Panc1 (cell line): ENCODE measurements around the gene ARFIP1. TPM values are rescaled to one million over a fixed set of nuclear protein-coding genes. Genes with fewer than 3 reads are reported as not detected.

ENCODE experiments used
- ATAC-seq: fragments of 200-7000 bp; cut with Tn5 transposase; 2 replicates; pipeline ENCODE4 v1.9.1; 2020; ENCODE audit warnings: mild to moderate bottlenecking, moderate library complexity
- BruUV-seq: library from RNA; stranded (reverse); fragments of 400-500 nt; replicated peaks from 2 replicates; lab custom pipeline; 2021; lab: Mats Ljungman, UMichigan
- CTCF ChIA-PET: fragments of 300-600 bp; sonication (Branson Sonifier 250); formaldehyde crosslinking; loops from one replicate; lab custom pipeline; 2022; ENCODE audit warnings: antibody characterized with exemption; lab: Charles Lee
- POLR2A ChIA-PET: fragments of 300-600 bp; sonication (Branson Sonifier 250); formaldehyde crosslinking; loops from one replicate; lab custom pipeline; 2022; ENCODE audit warnings: antibody characterized with exemption; lab: Charles Lee
- DNase-seq: peaks from one replicate; pipeline ENCODE4 v3.0.0-alpha.2; 2010; ENCODE audit warnings: low read depth, low spot score
- H3K27ac ChIP-seq: 2 replicates; pipeline ENCODE4 v1.5.1; 2011; ENCODE audit warnings: mild to moderate bottlenecking, low read length, inconsistent platforms
- H3K27me3 ChIP-seq: fragments of 200-500 bp; sonication (Bioruptor generic); 2 replicates; pipeline ENCODE4 v1.6.0; 2014; ENCODE audit warnings: low read length, inconsistent platforms; ENCODE audit not compliant: control insufficient read depth, insufficient read depth
- H3K36me3 ChIP-seq: fragments of 200-500 bp; sonication (Bioruptor generic); 2 replicates; pipeline ENCODE4 v1.5.1; 2014; ENCODE audit warnings: inconsistent platforms, mild to moderate bottlenecking, low read length, moderate library complexity; ENCODE audit not compliant: control insufficient read depth, insufficient read depth
- H3K4me1 ChIP-seq: 2 replicates; pipeline ENCODE4 v1.5.1; 2011; ENCODE audit warnings: inconsistent platforms, mild to moderate bottlenecking, low read length, moderate library complexity; ENCODE audit not compliant: control insufficient read depth, insufficient read depth
- H3K4me3 ChIP-seq, 2 experiments: 2 replicates each; pipeline ENCODE4 v1.5.1; 2011 to 2012; ENCODE audit warnings: low read depth in 2 of 2, low read length in 2 of 2, mild to moderate bottlenecking in 2 of 2, inconsistent platforms in 1 of 2, moderate library complexity in 1 of 2
- H3K9me3 ChIP-seq: fragments of 200-500 bp; sonication (Bioruptor generic); 2 replicates; pipeline ENCODE4 v1.5.1; 2014; ENCODE audit warnings: low read depth, mild to moderate bottlenecking, inconsistent platforms, low read length, moderate library complexity; ENCODE audit not compliant: control insufficient read depth, insufficient read depth
- CTCF ChIP-seq: fragments of 450-650 bp; IDR thresholded peaks from 2 replicates; pipeline ENCODE4 v1.5.1; 2017; ENCODE audit warnings: mild to moderate bottlenecking
- POLR2AphosphoS5 ChIP-seq: IDR thresholded peaks from 2 replicates; pipeline ENCODE4 v1.6.1; 2012; ENCODE audit warnings: mild to moderate bottlenecking, low read depth, low read length, moderate library complexity
- REST ChIP-seq, 2 experiments: IDR thresholded peaks; 2 replicates each; pipeline ENCODE4 v1.6.1; 2011 to 2012; ENCODE audit warnings: low read depth in 2 of 2, control low read depth in 1 of 2, low read length in 1 of 2, mild to moderate bottlenecking in 1 of 2, moderate library complexity in 1 of 2; ENCODE audit not compliant: insufficient read depth in 1 of 2
- SIN3A ChIP-seq: IDR thresholded peaks from 2 replicates; pipeline ENCODE4 v1.6.1; 2012; ENCODE audit warnings: low read depth, mild to moderate bottlenecking, low read length, moderate library complexity, borderline replicate concordance; ENCODE audit not compliant: insufficient read depth
- TCF7L2 ChIP-seq: IDR thresholded peaks from 2 replicates; pipeline ENCODE4 v1.6.1; 2011; ENCODE audit warnings: mild to moderate bottlenecking, low read depth, low read length, inconsistent platforms
- in situ Hi-C: cut with HindIII; loops from 2 replicates; pipeline ENCODE4 v1.10.0; 2016; ENCODE audit warnings: low sequenced_read_pairs, low pct_unique_long_range_greater_than_20kb
- intact Hi-C: fragments of 100-400 bp; cut with micrococcal nuclease; formaldehyde crosslinking; loops from one replicate; pipeline ENCODE4 v1.10.0; 2022; ENCODE audit not compliant: unreplicated experiment
- total RNA-seq: library from RNA; stranded (reverse); gene quantifications from one replicate; pipeline ENCODE4 v1.2.1, GENCODE V29; 2021; ENCODE audit not compliant: unreplicated experiment

Gene ARFIP1
- total RNA-seq, 1 experiment from 2014 or later: 22.2 TPM

GRCh38 chr4:152848508-152848907 lies 68.8 kb downstream of the ARFIP1 start:
- intact Hi-C loops (loop anchor here (5.0 kb wide), 1 partner anchor 279 kb away; no protein-coding TSS in a partner anchor), in situ Hi-C loops (no loop called here)
- DNase-seq: no peak
- no peak for ATAC-seq
- no peaks in the 10 kb centered on the region; the same call in 1 of the 2 replicates for H3K9me3 ChIP-seq
- no peaks in the 10 kb centered on the region; the same call in 1 of the 2 replicates for H3K4me1 ChIP-seq
- H3K27ac ChIP-seq: no peak overlapping the region
- H3K36me3 ChIP-seq: no peaks in the 10 kb centered on the region
- no peak for TF ChIP-seq SIN3A
- TF ChIP-seq CTCF: no peak
- TF ChIP-seq POLR2AphosphoS5: no peak
- no peak for TF ChIP-seq REST (IDR thresholded peaks at IDR 0.05; ENCODE audit: insufficient read depth in 1 of 2, low read depth in 2 of 2, low read length in 1 of 2)
- no peak for TF ChIP-seq TCF7L2
- ChIA-PET CTCF (no interaction called here), POLR2A (no interaction called here)
- no peak overlapping the region for H3K4me3 ChIP-seq
- H3K27me3 ChIP-seq: no peaks in the 10 kb centered on the region
- no TSS peak for BruUV-seq

DNA sequence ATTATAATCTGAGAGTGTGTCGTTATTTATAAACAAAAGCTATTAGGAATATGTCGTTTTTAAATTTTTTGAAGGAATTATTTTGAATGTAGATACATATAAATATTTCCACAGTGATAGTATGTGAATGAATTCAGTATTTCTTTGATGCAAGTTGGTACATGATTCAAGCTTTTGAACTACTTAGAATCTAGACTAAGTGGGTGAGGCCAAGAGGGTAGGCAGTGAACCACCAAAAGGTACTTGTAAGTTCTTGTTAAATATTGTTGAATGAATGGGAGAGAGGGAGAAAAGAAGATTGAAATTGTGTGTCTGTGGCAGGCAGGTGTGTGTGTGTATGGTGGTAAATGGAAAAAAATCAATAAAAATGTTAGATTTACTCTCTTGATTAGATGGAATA lies 69.6 kb downstream of the ARFIP1 start:
- in situ Hi-C loops: no loop called here
- ATAC-seq: no peak

More for the DNA sequence above, 69.6 kb downstream of the ARFIP1 start:
- no peak for TF ChIP-seq TCF7L2
- no peak for TF ChIP-seq REST (IDR thresholded peaks at IDR 0.05; ENCODE audit: insufficient read depth in 1 of 2, low read depth in 2 of 2, low read length in 1 of 2)
- TF ChIP-seq SIN3A: no peak
- TF ChIP-seq CTCF: no peak
- TF ChIP-seq POLR2AphosphoS5: no peak
- no peak overlapping the region for H3K27ac ChIP-seq
- H3K4me3 ChIP-seq: no peak overlapping the region
- H3K36me3 ChIP-seq: no peaks in the 10 kb centered on the region
- ChIA-PET POLR2A (no interaction called here), CTCF (no interaction called here)
- BruUV-seq: no TSS peak
- H3K27me3 ChIP-seq: no peaks in the 10 kb centered on the region
- DNase-seq: no peak
- no peaks in the 10 kb centered on the region; the same call in 1 of the 2 replicates for H3K9me3 ChIP-seq
- intact Hi-C loops: loop anchor here (5.0 kb wide), 1 partner anchor 278 kb away; no protein-coding TSS in a partner anchor
- no peaks in the 10 kb centered on the region; the same call in 1 of the 2 replicates for H3K4me1 ChIP-seq
